ENCODE measurements around the gene ITPA.
A peak's percentile ranks its signal among the peaks of the same experiment; 100 is the strongest.

DNA sequence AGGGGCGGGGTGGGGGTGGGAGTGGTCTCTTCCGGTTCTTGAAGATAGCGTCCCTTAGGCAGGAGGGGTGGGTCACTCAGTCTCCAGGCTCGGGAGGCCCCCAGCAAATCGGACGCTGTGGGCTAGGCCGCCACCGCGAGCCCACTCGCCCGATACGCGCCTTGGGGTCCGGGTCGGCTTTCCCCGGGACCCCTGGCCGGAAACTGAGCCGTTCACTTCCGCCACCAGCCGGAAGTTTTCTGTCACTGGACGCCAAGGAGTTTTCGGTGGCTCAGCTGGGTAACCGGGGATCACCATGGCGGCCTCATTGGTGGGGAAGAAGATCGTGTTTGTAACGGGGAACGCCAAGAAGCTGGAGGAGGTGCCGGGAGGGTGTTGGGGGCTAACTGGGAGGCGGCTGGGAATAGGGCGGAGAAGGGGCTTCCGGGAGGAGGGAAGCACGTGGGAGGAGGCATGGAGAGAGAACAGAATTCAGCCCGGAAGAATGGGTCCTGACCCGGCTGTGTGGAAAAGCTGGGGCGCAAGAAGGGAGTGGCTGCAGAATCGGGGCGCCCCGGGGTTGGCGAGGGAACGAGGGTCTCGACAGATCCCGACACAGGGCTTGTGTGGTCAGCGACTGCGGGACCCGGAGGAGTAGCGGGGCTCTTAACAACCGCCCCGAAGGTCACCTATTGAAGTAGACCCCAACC is at the start of gene ITPA:
- TF ChIP-seq ZNF274 (IDR thresholded peaks at IDR 0.05; ENCODE audit: low read depth, low read length) (no peak), TCF7L2 (IDR thresholded peaks at IDR 0.05; ENCODE audit: borderline replicate concordance, extremely low read depth, insufficient read depth, insufficient read length) (no peak), JUND (IDR thresholded peaks at IDR 0.05) (no peak), SIN3A (IDR thresholded peaks at IDR 0.05; ENCODE audit: low read depth) (peak; percentile 75; the same call in 1 of the 2 replicates), POLR2AphosphoS5 (IDR thresholded peaks at IDR 0.05; ENCODE audit: low read depth, low read length) (peak; percentile 79), CEBPB (IDR thresholded peaks at IDR 0.05; ENCODE audit: low read depth) (no peak), POLR2A (IDR thresholded peaks at IDR 0.05; ENCODE audit: borderline replicate concordance, extremely low read depth, insufficient read depth, insufficient read length) (peak; percentile 44)
- TF ChIP-seq, protein P1, sequence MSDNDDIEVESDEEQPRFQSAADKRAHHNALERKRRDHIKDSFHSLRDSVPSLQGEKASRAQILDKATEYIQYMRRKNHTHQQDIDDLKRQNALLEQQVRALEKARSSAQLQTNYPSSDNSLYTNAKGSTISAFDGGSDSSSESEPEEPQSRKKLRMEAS (IDR thresholded peaks at IDR 0.05): peak; percentile 97
- TF ChIP-seq, protein P2, sequence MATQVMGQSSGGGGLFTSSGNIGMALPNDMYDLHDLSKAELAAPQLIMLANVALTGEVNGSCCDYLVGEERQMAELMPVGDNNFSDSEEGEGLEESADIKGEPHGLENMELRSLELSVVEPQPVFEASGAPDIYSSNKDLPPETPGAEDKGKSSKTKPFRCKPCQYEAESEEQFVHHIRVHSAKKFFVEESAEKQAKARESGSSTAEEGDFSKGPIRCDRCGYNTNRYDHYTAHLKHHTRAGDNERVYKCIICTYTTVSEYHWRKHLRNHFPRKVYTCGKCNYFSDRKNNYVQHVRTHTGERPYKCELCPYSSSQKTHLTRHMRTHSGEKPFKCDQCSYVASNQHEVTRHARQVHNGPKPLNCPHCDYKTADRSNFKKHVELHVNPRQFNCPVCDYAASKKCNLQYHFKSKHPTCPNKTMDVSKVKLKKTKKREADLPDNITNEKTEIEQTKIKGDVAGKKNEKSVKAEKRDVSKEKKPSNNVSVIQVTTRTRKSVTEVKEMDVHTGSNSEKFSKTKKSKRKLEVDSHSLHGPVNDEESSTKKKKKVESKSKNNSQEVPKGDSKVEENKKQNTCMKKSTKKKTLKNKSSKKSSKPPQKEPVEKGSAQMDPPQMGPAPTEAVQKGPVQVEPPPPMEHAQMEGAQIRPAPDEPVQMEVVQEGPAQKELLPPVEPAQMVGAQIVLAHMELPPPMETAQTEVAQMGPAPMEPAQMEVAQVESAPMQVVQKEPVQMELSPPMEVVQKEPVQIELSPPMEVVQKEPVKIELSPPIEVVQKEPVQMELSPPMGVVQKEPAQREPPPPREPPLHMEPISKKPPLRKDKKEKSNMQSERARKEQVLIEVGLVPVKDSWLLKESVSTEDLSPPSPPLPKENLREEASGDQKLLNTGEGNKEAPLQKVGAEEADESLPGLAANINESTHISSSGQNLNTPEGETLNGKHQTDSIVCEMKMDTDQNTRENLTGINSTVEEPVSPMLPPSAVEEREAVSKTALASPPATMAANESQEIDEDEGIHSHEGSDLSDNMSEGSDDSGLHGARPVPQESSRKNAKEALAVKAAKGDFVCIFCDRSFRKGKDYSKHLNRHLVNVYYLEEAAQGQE (IDR thresholded peaks at IDR 0.05; ENCODE audit: low read depth): no peak

Data from HCT116 (cell line).